Neutrophil (primary cell): Measurements from ENCODE around the gene NTMT2.

Source experiments
- H3K27ac ChIP-seq: fragments of 200-600 bp; sonication (generic); 2 replicates; pipeline ENCODE4 v1.5.1; 2016; ENCODE audit warnings: mild to moderate bottlenecking, moderate library complexity
- H3K27me3 ChIP-seq: fragments of 200-600 bp; sonication (generic); 2 replicates; pipeline ENCODE4 v1.6.0; 2016; ENCODE audit warnings: mild to moderate bottlenecking
- H3K36me3 ChIP-seq: fragments of 200-600 bp; sonication (generic); 2 replicates; pipeline ENCODE4 v1.5.1; 2017
- H3K4me1 ChIP-seq, 2 experiments: fragments of 200-600 bp in 1 of 2; sonication (generic) in 1 of 2; 1 replicate in 1 of 2; 2 replicates in 1 of 2; pipeline versions ENCODE4 v1.5.1 to v1.6.1; 2013 to 2016; ENCODE audit warnings: low read depth in 1 of 2, low read length in 1 of 2, mild to moderate bottlenecking in 1 of 2, moderate library complexity in 1 of 2; ENCODE audit not compliant: control insufficient read depth in 1 of 2, insufficient read depth in 1 of 2
- H3K4me3 ChIP-seq, 2 experiments: fragments of 200-600 bp in 1 of 2; sonication (generic) in 1 of 2; 1 replicate in 1 of 2; 2 replicates in 1 of 2; pipeline ENCODE4 v1.5.1; 2013 to 2016; ENCODE audit warnings: low read depth in 1 of 2, low read length in 1 of 2, mild to moderate bottlenecking in 1 of 2, moderate library complexity in 1 of 2
- H3K9me3 ChIP-seq: fragments of 200-600 bp; sonication (generic); 2 replicates; pipeline ENCODE4 v1.5.1; 2016
- TF ChIP-seq, protein P1 (sequence below): fragments of 200-600 bp; sonication (generic); IDR thresholded peaks from 2 replicates; pipeline ENCODE4 v1.5.1; 2016; ENCODE audit warnings: antibody characterized with exemption

NTMT2 gene

DNA sequence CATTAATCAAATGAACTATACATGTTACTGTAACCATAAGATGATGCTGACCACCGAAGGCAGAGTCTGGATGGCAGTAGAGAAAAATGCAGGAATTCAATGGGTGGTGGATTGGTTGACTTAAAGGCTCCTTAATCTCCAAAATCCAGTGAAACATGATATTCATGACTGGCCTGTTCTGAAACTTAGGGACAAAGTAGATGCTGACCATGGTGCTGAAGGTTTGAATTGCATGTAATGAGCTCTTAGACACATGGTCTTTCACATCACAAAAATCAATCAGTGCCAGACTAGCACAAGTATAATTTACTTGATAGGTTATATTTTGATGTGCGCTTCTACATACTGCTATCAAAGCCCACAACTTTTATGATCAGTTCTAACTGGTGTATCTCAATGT lies 30.9 kb upstream of the NTMT2 start:
- Histone ChIP-seq H3K4me3 (no peak overlapping the region), H3K27me3 (no peaks in the 10 kb centered on the region), H3K36me3 (no peaks in the 10 kb centered on the region), H3K4me1 (no peaks in the 10 kb centered on the region), H3K27ac (no peak overlapping the region), H3K9me3 (no peaks in the 10 kb centered on the region)
- TF ChIP-seq, protein P1, sequence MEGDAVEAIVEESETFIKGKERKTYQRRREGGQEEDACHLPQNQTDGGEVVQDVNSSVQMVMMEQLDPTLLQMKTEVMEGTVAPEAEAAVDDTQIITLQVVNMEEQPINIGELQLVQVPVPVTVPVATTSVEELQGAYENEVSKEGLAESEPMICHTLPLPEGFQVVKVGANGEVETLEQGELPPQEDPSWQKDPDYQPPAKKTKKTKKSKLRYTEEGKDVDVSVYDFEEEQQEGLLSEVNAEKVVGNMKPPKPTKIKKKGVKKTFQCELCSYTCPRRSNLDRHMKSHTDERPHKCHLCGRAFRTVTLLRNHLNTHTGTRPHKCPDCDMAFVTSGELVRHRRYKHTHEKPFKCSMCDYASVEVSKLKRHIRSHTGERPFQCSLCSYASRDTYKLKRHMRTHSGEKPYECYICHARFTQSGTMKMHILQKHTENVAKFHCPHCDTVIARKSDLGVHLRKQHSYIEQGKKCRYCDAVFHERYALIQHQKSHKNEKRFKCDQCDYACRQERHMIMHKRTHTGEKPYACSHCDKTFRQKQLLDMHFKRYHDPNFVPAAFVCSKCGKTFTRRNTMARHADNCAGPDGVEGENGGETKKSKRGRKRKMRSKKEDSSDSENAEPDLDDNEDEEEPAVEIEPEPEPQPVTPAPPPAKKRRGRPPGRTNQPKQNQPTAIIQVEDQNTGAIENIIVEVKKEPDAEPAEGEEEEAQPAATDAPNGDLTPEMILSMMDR, result no peak

DNA sequence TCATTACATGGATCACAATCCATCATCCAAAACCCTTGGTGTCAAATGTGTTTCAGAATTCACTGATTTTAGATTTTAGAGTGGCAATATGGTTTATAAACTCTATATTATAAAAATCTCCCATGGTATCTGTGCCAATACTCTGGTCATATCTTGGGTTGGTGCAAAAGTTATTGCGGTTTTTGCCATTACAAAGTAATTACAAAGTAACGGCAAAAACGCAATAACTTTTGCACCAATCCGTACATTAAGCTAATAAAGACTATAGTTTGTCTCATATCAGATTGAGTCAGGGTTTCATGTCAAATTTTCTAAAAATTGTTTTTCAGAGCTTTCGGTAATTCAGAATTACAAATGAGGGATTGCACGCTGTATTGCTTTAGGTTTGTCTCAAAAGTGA lies 23.4 kb upstream of the NTMT2 start:
- H3K9me3 ChIP-seq, result no peaks in the 10 kb centered on the region
- no peak overlapping the region for H3K4me3 ChIP-seq
- no peaks in the 10 kb centered on the region for H3K4me1 ChIP-seq
- no peaks in the 10 kb centered on the region for H3K36me3 ChIP-seq
- TF ChIP-seq, protein P1, result no peak
- H3K27ac ChIP-seq, result no peak overlapping the region
- no peaks in the 10 kb centered on the region for H3K27me3 ChIP-seq

DNA sequence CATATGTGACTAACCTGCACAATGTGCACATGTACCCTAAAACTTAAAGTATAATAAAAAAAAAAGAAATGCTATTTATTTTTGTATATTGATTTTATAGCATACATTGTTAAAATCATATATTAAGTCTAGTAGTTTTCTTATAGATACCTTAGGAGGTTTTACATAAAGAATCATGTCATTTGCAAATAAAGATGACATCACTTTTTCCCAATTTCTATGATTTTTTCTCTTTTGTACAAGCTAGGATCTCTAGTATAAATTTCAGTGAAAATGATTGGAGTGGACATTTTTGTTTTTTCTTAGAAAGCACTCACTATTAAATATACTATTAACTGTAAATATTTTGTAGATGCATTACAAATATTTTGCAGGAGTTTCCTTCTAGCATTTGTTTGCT lies 20.5 kb upstream of the NTMT2 start:
- Histone ChIP-seq H3K4me3 (no peak overlapping the region), H3K4me1 (no peaks in the 10 kb centered on the region), H3K27me3 (no peaks in the 10 kb centered on the region), H3K9me3 (no peaks in the 10 kb centered on the region), H3K27ac (no peak overlapping the region), H3K36me3 (no peaks in the 10 kb centered on the region)
- TF ChIP-seq, protein P1, result no peak

DNA sequence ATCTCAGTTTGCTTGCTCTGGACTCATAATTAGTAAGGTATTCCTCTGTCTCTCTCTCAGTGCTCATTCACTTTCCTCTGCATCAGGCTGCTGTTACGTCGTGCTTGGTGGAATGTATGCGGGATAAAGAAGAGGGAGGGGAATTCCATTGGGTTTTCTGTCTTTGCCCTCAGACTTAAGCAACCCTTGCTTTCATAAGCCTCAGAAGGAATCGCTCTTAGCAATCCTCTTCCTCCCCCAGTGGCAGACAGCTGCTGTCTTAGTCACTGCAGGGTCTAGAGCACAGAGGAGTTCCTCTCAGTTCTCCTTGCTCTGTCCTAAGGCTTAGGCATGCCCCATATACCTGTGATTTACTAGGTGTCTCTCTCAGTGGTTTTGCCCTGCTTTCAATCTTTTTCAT lies 19.1 kb upstream of the NTMT2 start:
- Histone ChIP-seq H3K9me3 (no peaks in the 10 kb centered on the region), H3K36me3 (no peaks in the 10 kb centered on the region), H3K4me1 (no peaks in the 10 kb centered on the region), H3K27me3 (no peaks in the 10 kb centered on the region), H3K4me3 (no peak overlapping the region), H3K27ac (no peak overlapping the region)
- TF ChIP-seq, protein P1, result no peak

DNA sequence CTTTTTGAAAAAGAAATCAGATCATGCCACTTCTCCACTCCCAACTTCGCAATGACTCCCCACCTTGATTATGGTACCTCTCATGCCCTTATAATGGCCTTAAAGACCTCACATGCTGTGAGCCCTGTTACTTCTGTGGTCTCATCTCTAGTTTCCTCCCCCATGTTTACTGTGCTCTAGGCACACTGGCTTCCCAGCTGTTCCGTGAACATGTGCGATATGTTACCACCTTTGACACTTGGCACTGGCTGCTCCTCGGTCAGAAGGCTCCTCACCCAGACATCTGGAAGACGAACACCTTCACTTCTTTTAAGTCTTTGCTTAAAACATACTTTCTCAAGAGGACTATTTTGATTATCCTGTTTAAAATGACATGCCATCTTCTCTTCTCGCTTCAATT lies 14.3 kb upstream of the NTMT2 start:
- H3K27ac ChIP-seq, result no peak overlapping the region
- no peaks in the 10 kb centered on the region for H3K36me3 ChIP-seq
- H3K9me3 ChIP-seq, result no peaks in the 10 kb centered on the region
- H3K27me3 ChIP-seq, result no peaks in the 10 kb centered on the region
- TF ChIP-seq, protein P1, result no peak
- no peak overlapping the region for H3K4me3 ChIP-seq
- no peaks in the 10 kb centered on the region for H3K4me1 ChIP-seq

DNA sequence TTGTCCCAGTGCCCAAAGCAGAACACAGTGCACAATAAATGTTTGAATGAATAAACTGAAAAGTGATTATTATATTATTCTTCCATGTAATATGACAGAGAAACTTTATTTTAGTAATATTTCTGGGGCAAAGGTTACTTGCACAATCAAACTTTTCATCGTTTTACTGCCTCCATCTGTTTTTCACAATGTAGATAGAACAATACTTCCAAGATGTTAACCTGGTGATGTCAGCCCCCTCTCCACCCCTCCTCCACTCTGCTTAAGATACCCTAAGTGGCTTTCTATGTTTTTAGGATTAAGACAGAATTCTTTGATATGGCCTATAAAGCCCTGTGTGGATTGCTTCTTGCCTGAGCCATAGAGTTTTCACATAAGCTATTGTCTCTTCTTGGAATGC lies 13.8 kb upstream of the NTMT2 start:
- Histone ChIP-seq H3K27ac (no peak overlapping the region), H3K9me3 (no peaks in the 10 kb centered on the region), H3K4me1 (no peaks in the 10 kb centered on the region), H3K4me3 (no peak overlapping the region), H3K36me3 (no peaks in the 10 kb centered on the region), H3K27me3 (no peaks in the 10 kb centered on the region)
- TF ChIP-seq, protein P1, result no peak
